Measurements from ENCODE around the gene ISCU.
A peak's percentile ranks its signal among the peaks of the same experiment; 100 is the strongest.

Gene ISCU

DNA sequence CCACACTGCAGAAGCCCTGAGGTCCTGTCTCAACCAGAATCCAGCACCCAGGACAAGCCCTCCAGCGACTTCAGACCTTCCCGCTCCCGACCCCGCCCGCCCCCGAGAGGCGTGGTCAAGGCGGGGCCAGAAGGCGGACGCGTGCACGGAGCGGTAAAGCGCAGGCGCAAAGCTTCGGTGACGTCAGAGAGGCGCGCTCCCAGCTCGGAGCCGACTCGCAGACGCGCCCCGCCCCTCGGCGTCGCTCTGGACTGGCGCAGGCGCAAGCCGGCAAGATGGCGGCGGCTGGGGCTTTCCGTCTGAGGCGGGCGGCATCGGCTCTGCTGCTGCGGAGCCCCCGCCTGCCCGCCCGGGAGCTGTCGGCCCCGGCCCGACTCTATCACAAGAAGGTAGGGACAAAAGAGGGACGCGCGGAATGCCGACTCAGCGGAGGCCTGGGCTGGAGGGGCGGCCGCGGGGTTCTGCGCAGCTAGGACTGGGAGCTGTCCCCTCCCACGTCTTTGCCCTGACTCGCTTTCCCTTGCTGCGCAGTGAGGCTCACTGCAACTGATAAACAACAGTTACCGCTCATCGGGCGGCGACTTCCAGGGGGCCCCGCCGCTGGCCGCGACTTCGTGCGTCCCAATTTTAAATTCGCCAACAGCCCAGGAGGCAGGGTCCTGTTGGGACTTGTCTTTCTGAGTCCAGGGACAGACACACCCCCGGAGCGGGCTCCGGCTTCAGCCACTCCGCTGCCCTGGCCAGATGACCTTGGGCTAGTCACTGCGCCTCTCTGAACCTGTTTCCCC lies at the start of gene ISCU:
TSS of gene ISCU (plus strand) at position 249 of the 788 bp plus-strand sequence. CDS start at position 276, 27 bp downstream.
- peak; percentile 91 for DNase-seq

DNA sequence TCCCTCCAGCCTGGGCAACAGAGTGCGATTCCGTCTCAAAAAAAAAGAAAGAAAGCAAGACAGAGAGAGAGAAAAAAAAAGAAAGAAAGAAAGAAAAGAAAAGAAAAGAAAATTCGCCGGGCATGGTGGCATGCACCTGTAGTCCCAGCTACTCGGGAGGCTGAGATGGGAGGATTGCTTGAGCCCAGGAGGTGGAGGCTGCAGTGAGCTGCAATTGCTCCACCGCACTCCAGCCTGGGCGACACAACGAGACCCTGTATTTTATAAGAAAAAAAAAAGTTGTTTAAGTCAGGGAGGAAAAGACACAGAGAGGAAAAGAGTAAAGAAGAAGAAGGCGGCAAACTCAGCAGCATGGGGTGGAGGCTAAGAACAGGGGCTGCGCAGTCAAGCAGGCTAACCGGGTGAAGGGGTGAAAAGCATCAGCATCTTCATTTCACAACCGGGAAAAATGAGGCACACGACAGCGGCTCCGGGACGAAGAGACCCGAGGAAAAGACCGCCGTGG lies 47.9 kb upstream of the ISCU start:
- no peak for DNase-seq

- DNase-seq, result peak; percentile 98
Measured at GRCh38 chr12:108514973-108515814, 47.2 kb upstream of the ISCU start, which contains the start of gene FICD. TSS of gene FICD (plus strand) at chr12:108515277. CDS start at chr12:108516973, 1,696 bp downstream.

DNA sequence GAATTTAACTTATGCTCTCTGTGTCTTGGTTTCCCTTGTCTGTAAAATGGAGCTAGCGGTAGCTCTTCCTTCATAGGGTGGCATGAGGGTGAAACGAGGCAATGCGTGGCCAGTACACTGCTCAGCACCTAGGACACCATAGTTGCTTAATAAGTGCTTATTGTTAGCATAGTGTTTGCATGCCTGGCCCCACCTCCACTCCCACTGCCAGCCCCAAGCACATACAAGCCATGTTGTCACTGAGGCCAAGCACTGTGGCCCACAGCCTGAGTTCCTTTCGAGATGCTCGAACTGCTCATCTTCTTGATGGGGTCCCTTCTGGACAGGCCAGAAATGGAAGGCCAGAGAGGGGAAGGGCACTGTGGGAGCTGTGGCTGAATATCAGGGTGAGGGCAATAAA lies 46.5 kb upstream of the ISCU start:
- no peak for DNase-seq

GRCh38 chr12:108516511-108517275 lies 45.7 kb upstream of the ISCU start:
- no peak for DNase-seq

- no peak for DNase-seq
Measured at GRCh38 chr12:108517288-108518100, 44.9 kb upstream of the ISCU start.

GRCh38 chr12:108518101-108518715 lies 44.2 kb upstream of the ISCU start:
- DNase-seq, result no peak

GRCh38 chr12:108518716-108519496 lies 43.5 kb upstream of the ISCU start:
- no peak for DNase-seq

GRCh38 chr12:108519558-108519957 lies 42.8 kb upstream of the ISCU start:
- DNase-seq, result no peak

GRCh38 chr12:108523365-108523764 lies 39.0 kb upstream of the ISCU start:
- DNase-seq, result no peak

- DNase-seq, result no peak
Measured at GRCh38 chr12:108525681-108526080, 36.7 kb upstream of the ISCU start.

DNA sequence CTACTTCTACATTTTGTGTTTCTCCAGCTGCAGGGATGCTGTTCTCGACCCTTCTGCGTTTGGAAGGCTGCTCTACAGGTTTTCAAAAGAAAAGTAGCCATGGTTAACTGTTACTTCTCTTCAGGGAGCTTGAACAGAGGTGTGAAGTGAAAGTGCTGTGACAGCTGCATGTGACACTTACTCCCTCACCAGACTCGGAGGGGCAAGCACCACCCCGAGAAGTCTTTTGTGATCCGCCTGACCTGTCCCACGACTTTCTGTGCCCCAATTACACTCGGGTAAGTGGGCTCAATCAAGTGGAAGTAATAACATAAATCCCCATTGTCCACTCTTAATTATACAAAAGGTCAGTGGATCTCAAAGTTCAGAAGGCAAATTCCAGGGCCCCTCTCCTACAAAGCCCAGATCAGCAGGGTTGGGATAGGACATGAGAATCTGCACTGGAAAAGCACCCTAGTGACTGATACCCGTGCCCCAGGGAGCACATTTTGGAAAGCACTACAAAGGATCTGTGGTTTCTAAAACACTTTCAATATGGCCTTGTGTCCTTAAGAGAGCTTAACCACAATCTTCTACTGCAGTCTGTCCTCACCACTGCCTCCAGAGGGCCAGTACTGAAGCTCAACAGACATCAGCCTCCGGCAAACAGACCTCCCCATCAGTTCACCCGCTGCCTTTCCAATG lies 35.8 kb upstream of the ISCU start:
- no peak for DNase-seq

DNA sequence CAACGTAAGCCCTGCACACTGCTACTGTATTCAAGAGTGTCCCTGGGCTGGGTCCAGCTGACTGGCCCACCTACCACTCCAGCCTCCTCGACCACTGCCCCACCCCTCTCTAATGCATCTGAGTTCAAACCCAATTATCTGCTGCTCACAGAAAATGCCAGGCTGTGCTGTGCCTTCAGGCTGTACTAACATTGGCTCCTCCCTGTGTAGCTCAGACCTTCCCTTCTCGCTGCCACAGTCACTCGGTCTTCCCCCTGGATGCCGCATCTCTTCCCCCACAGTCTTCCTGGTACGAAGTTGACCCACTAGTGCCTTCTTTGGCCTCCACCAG lies 35.3 kb upstream of the ISCU start:
- no peak for DNase-seq

GRCh38 chr12:108530161-108530560 lies 32.2 kb upstream of the ISCU start:
- DNase-seq, result no peak

DNA sequence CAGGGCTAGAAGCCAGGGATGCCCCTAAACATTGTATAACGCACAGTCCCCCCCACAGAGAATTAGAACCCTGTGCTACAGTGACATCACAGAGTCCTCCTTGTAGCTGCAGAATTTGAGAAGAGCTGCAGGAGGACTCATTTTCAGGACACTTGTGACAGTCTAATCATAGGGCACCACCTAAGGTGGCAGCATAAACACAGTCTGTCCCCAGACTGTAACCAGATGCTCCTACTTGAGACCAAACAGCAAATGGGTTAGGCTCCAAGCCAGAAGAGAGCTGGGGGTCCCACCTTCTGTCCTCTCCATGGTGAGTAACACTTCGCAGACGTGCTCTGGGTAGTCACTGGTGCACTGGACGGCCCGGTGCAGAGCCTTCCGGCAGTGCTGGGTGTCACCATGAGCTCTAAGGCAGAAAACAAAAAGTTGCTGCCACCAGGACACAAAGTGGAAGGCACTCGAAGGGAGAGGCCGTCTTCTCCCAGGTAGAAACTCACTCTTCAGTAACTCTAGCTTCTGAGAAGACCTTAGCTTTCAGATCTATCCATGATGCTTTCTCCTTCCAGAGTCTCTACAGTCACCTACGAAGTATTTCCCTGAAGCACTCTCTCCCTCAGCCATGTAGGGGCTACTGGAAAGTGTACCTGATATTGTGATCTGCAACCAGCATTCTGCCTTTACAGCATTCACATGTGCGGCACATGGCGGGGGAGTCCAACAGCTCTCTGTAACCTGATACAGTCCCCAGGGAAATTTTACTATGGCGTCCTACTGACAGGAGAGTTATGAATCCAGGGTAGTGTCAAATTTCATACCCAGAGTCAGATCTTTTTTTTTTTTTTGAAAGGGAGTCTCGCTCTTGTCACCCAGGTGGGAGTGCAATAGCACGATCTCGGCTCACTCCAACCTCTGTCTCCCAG lies 30.2 kb upstream of the ISCU start:
- no peak for DNase-seq

GRCh38 chr12:108538146-108538545 lies 24.2 kb upstream of the ISCU start:
- DNase-seq, result no peak

- DNase-seq, result no peak
Measured at GRCh38 chr12:108538616-108539195, 23.7 kb upstream of the ISCU start.

- DNase-seq, result no peak
Measured at GRCh38 chr12:108542320-108542719, 20.1 kb upstream of the ISCU start.

- no peak for DNase-seq
Measured at GRCh38 chr12:108543652-108544051, 18.7 kb upstream of the ISCU start.

All from NCI-H226 (cell line).